GM10248 (cell line): Measurements from ENCODE around the gene RAB11B.

Source experiments
- CTCF ChIA-PET: fragments of 300-600 bp; sonication (Branson Sonifier 250); formaldehyde crosslinking; extraction: SDS; loops from one replicate; lab custom pipeline; 2021; ENCODE audit warnings: antibody characterized with exemption; lab: Yijun Ruan, JAX
- POLR2A ChIA-PET: fragments of 350-650 bp; sonication (Branson Sonifier 250); formaldehyde crosslinking; extraction: SDS; loops from one replicate; lab custom pipeline; 2020; ENCODE audit warnings: antibody characterized with exemption; lab: Yijun Ruan, JAX
- DNase-seq: peaks from one replicate; pipeline ENCODE4 v3.0.0; 2012; ENCODE audit errors: extremely low spot score
- CTCF ChIP-seq: IDR thresholded peaks from 2 replicates; pipeline ENCODE4 v1.5.1; 2012; ENCODE audit warnings: mild to moderate bottlenecking, low read depth; ENCODE audit errors: extremely low read depth, missing control alignments, control extremely low read depth

RAB11B gene

DNA sequence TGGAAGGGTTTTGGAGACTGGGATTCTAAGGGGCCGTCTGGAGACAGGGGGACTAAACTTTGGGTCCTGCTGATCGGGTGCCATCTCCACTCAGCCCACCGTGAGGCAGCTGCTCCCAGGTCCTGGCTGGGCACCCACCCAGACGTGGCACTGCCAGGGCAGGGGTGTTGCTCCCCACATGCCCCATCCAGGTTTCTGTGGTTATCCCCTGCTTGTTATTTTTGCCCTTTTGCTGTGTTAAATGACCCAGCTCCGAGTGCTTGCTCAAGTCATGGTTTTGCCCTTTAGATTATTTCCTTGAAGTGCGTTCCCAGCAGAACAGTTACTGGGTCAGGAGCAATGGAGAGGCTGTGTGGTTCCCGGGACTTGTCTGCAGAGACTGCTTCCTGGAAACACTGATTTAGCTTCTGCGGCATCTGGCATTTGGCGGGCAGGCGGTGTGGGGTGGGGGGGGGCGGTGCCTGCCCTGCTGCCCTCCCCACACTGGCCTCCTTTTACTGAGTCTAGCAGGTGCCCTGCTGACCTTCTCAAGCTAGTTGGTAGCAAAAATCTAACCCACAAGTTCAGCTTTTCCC lies 1.9 kb downstream of the RAB11B start:
- DNase-seq: no peak
- POLR2A ChIA-PET: interaction anchor here (1.3 kb wide), 1 partner anchor 21 kb away, joined by 6 read pairs; the partner anchor contains the start of gene MARCHF2
- no peak for TF ChIP-seq CTCF
- CTCF ChIA-PET: interaction anchor here (1.5 to 6.6 kb wide), 3 partner anchors 20 to 39 kb away, joined by 3 to 31 read pairs (median 5); partner anchors contain the start of gene MARCHF2

DNA sequence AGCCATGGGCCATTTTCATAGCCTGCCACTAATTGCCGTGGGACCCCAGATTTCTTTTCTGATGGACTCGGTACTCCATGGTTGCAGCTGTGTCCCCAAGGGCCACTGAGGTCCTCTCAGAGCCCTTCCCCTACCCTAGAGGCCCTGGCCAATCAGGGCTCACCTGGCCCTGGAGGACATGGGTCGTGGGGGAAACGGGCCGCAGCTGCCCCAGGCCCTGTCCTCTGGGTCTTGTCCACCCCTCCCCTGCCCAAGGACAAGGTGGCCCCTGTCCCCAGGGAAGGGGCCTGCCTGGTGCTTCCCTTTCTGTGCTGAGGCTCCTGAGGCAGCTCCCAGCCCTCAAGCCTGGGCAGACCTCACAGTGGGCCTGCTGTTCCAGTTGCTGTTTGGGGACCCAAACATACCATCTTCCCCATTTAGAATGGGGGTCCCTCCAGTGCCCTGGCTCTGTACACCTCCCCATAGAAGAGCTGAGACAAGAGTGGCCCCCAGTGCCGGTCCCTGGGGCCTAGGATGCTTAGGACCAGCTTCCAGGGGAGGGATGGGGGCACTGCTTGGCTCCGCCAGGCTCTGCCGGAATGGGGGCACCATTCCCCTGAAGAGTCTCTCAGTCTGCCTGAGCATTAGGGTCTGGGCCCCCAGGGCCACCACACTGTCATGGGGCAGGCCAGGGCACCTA lies 3.2 kb downstream of the RAB11B start:
- ChIA-PET POLR2A (interaction anchor here (0.6 kb wide), 1 partner anchor 267 kb away, joined by 6 read pairs; no protein-coding TSS in a partner anchor), CTCF (interaction anchor here (1.2 to 6.6 kb wide), 3 partner anchors 20 to 40 kb away, joined by 3 to 31 read pairs (median 8); partner anchors contain the start of gene MARCHF2)
- TF ChIP-seq CTCF: no peak
- no peak for DNase-seq

DNA sequence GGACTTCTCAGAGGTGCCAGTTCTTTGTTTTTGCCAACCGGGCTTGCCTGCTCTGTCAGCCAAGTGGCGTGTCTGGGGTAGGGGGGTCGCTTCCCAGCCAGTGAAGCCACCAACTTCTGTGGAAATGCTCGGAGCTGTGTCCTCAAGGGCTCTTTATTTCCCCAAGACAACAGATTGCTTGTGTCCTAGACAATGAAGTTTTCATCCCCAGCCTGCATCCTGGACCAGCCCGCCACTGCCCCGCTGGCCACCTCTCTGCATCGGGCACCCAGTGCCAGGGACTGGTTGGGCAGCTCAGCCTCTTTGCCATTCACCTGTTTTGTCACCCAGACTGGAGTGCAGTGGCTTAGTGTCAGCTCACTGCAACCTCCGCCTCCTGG lies 3.7 kb downstream of the RAB11B start:
- ChIA-PET CTCF (interaction anchor here (1.2 to 6.6 kb wide), 2 partner anchors 19 to 41 kb away, joined by 8 to 31 read pairs; partner anchors contain the start of gene MARCHF2), POLR2A (no interaction called here)

GRCh38 chr19:8395621-8396082 lies 5.5 kb downstream of the RAB11B start:
- CTCF ChIA-PET: interaction anchor here (0.8 to 6.6 kb wide), 4 partner anchors 9 to 109 kb away, joined by 3 to 31 read pairs (median 4); no protein-coding TSS in a partner anchor
- TF ChIP-seq CTCF: no peak
- no peak for DNase-seq
- POLR2A ChIA-PET: no interaction called here

More for the DNA sequence above, 3.7 kb downstream of the RAB11B start:
- no peak for TF ChIP-seq CTCF
- DNase-seq: no peak

GRCh38 chr19:8396185-8396562 lies 6.0 kb downstream of the RAB11B start:
- no peak for DNase-seq
- POLR2A ChIA-PET: no interaction called here
- no peak for TF ChIP-seq CTCF
- CTCF ChIA-PET: interaction anchor here (0.8 to 6.6 kb wide), 4 partner anchors 9 to 109 kb away, joined by 3 to 31 read pairs (median 4); no protein-coding TSS in a partner anchor

GRCh38 chr19:8396563-8397203 lies 6.5 kb downstream of the RAB11B start:
- DNase-seq: peak; percentile 81
- peak; percentile 63 for TF ChIP-seq CTCF
- ChIA-PET POLR2A (no interaction called here), CTCF (interaction anchor here (0.8 to 3.4 kb wide), 7 partner anchors 16 to 109 kb away, joined by 3 to 19 read pairs (median 4); partner anchors contain the start of gene MARCHF2)
